ENCODE measurements around the gene ATF4.

ATF4 gene

GRCh38 chr22:39481054-39481453, 39.3 kb upstream of the ATF4 start:
- in situ Hi-C loops (cut with MboI; ENCODE audit: low pct_unique_long_range_greater_than_20kb, low sequenced_read_pairs, unreplicated experiment), result no loop called here
- TF ChIP-seq CTCF (IDR thresholded peaks at IDR 0.05; ENCODE audit: extremely low read depth, insufficient read depth, missing control alignments), result no peak
- no peak for DNase-seq (ENCODE audit: low spot score)

GRCh38 chr22:39481595-39481994, 38.8 kb upstream of the ATF4 start:
- in situ Hi-C loops (cut with MboI; ENCODE audit: low pct_unique_long_range_greater_than_20kb, low sequenced_read_pairs, unreplicated experiment), result no loop called here
- TF ChIP-seq CTCF (IDR thresholded peaks at IDR 0.05; ENCODE audit: extremely low read depth, insufficient read depth, missing control alignments), result no peak
- DNase-seq (ENCODE audit: low spot score), result no peak

GRCh38 chr22:39482768-39483167, 37.6 kb upstream of the ATF4 start:
- no peak for TF ChIP-seq CTCF (IDR thresholded peaks at IDR 0.05; ENCODE audit: extremely low read depth, insufficient read depth, missing control alignments)
- no peak for DNase-seq (ENCODE audit: low spot score)
- in situ Hi-C loops (cut with MboI; ENCODE audit: low pct_unique_long_range_greater_than_20kb, low sequenced_read_pairs, unreplicated experiment), result no loop called here

- TF ChIP-seq CTCF (IDR thresholded peaks at IDR 0.05; ENCODE audit: extremely low read depth, insufficient read depth, missing control alignments), result no peak
- in situ Hi-C loops (cut with MboI; ENCODE audit: low pct_unique_long_range_greater_than_20kb, low sequenced_read_pairs, unreplicated experiment), result no loop called here
Measured at GRCh38 chr22:39486951-39487825, 33.2 kb upstream of the ATF4 start.

GRCh38 chr22:39487826-39488520, 32.4 kb upstream of the ATF4 start:
- TF ChIP-seq CTCF (IDR thresholded peaks at IDR 0.05; ENCODE audit: extremely low read depth, insufficient read depth, missing control alignments), result no peak
- DNase-seq (ENCODE audit: low spot score), result no peak
- in situ Hi-C loops (cut with MboI; ENCODE audit: low pct_unique_long_range_greater_than_20kb, low sequenced_read_pairs, unreplicated experiment), result no loop called here

More at GRCh38 chr22:39486951-39487825, 33.2 kb upstream of the ATF4 start:
- DNase-seq (ENCODE audit: low spot score), result no peak

GRCh38 chr22:39488563-39489083, 31.7 kb upstream of the ATF4 start:
- TF ChIP-seq CTCF (IDR thresholded peaks at IDR 0.05; ENCODE audit: extremely low read depth, insufficient read depth, missing control alignments), result no peak
- DNase-seq (ENCODE audit: low spot score), result no peak
- in situ Hi-C loops (cut with MboI; ENCODE audit: low pct_unique_long_range_greater_than_20kb, low sequenced_read_pairs, unreplicated experiment), result no loop called here

Measured in GM13977 (cell line).